ENCODE measurements around the gene INTU.

DNA sequence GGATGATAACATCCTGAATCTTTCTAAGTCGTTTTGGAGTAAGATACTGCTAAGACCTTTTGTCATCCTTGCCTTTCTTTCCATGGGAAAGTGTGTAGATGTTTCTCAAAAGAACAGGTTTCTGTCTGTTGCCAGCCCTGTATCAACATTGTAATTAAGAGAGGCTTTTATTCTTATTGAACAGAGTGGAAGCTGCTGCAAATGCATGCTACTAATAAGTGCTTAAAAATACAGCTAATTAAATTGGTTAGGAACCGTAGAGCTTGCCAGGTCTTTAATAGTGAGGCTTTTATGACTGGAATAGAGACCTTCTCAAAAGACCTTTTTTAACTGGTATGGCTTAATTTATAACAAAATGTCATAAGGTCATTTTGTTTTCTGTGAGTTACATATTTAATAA lies 34.4 kb downstream of the INTU start:
- TF ChIP-seq, protein P1, sequence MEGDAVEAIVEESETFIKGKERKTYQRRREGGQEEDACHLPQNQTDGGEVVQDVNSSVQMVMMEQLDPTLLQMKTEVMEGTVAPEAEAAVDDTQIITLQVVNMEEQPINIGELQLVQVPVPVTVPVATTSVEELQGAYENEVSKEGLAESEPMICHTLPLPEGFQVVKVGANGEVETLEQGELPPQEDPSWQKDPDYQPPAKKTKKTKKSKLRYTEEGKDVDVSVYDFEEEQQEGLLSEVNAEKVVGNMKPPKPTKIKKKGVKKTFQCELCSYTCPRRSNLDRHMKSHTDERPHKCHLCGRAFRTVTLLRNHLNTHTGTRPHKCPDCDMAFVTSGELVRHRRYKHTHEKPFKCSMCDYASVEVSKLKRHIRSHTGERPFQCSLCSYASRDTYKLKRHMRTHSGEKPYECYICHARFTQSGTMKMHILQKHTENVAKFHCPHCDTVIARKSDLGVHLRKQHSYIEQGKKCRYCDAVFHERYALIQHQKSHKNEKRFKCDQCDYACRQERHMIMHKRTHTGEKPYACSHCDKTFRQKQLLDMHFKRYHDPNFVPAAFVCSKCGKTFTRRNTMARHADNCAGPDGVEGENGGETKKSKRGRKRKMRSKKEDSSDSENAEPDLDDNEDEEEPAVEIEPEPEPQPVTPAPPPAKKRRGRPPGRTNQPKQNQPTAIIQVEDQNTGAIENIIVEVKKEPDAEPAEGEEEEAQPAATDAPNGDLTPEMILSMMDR (IDR thresholded peaks at IDR 0.05; ENCODE audit: low read depth, low read length): no peak
- TF ChIP-seq POLR2A (IDR thresholded peaks at IDR 0.05; ENCODE audit: extremely low read depth, insufficient read length): no peak
- TF ChIP-seq, protein P2, sequence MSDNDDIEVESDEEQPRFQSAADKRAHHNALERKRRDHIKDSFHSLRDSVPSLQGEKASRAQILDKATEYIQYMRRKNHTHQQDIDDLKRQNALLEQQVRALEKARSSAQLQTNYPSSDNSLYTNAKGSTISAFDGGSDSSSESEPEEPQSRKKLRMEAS (IDR thresholded peaks at IDR 0.05; ENCODE audit: low read depth, low read length): no peak

Measured in NB4 (cell line).